Ishikawa (cell line): Measurements from ENCODE around the gene PPT2.
A peak's percentile ranks its signal among the peaks of the same experiment; 100 is the strongest.

Experiments used
- CEBPB ChIP-seq: IDR thresholded peaks from 2 replicates; pipeline ENCODE4 v1.6.1; 2012
- CREB1 ChIP-seq: IDR thresholded peaks from 2 replicates; pipeline ENCODE4 v1.6.1; 2012; ENCODE audit warnings: low read depth
- EP300 ChIP-seq: IDR thresholded peaks from 2 replicates; pipeline ENCODE4 v1.6.1; 2012; ENCODE audit warnings: borderline replicate concordance
- FOXM1 ChIP-seq: IDR thresholded peaks from 2 replicates; pipeline ENCODE4 v1.6.1; 2012; ENCODE audit warnings: low read depth, borderline replicate concordance
- MAX ChIP-seq: IDR thresholded peaks from 2 replicates; pipeline ENCODE4 v1.6.1; 2012
- NFIC ChIP-seq: IDR thresholded peaks from 2 replicates; pipeline ENCODE4 v1.6.1; 2012
- RAD21 ChIP-seq: IDR thresholded peaks from 2 replicates; pipeline ENCODE4 v1.6.1; 2012; ENCODE audit warnings: low read depth
- REST ChIP-seq: IDR thresholded peaks from 2 replicates; pipeline ENCODE4 v1.6.1; 2012; ENCODE audit warnings: low read depth, mild to moderate bottlenecking
- TAF1 ChIP-seq: IDR thresholded peaks from 2 replicates; pipeline ENCODE4 v1.6.1; 2012; ENCODE audit warnings: low read depth, mild to moderate bottlenecking
- TCF12 ChIP-seq: IDR thresholded peaks from 2 replicates; pipeline ENCODE4 v1.6.1; 2012; ENCODE audit warnings: low read depth
- TEAD4 ChIP-seq: IDR thresholded peaks from 2 replicates; pipeline ENCODE4 v1.6.1; 2012
- USF1 ChIP-seq: IDR thresholded peaks from 2 replicates; pipeline ENCODE4 v1.6.1; 2012
- YY1 ChIP-seq: IDR thresholded peaks from 2 replicates; pipeline ENCODE4 v1.6.1; 2012; ENCODE audit warnings: low read depth
- ZBTB7A ChIP-seq: IDR thresholded peaks from 2 replicates; pipeline ENCODE4 v1.6.1; 2012; ENCODE audit warnings: low read depth

- no peak for TF ChIP-seq RAD21
- TF ChIP-seq EP300 = peak; percentile 84
- 0 out of 2 replicates have a peak, but pooled peaks have one; percentile 9 for TF ChIP-seq USF1
- TF ChIP-seq CEBPB = no peak
- TF ChIP-seq YY1 = 0 out of 2 replicates have a peak, but pooled peaks have one; percentile 6
- peak; percentile 51; the same call in 1 of the 2 replicates for TF ChIP-seq MAX
- peak; percentile 56; the same call in 1 of the 2 replicates for TF ChIP-seq FOXM1
- TF ChIP-seq CREB1 = no peak
- TF ChIP-seq TAF1 = no peak
- peak; percentile 91 for TF ChIP-seq NFIC
- TF ChIP-seq TCF12 = peak; percentile 86
- 0 out of 2 replicates have a peak, but pooled peaks have one; percentile 70 for TF ChIP-seq ZBTB7A
- TF ChIP-seq TEAD4 = peak; percentile 80
- no peak for TF ChIP-seq REST
These were observed 49.7 kb downstream of the PPT2 start for GRCh38 chr6:32203426-32204267.
